Activated CD4-positive, CD25-positive, alpha-beta regulatory T cell (primary cell): ENCODE measurements around the gene EXOC3L1.

Experiments
- DNase-seq, 4 experiments: peaks; one replicate each; lab custom pipeline; 2025; lab: John Stamatoyannopoulos, UW

The EXOC3L1 gene

DNA sequence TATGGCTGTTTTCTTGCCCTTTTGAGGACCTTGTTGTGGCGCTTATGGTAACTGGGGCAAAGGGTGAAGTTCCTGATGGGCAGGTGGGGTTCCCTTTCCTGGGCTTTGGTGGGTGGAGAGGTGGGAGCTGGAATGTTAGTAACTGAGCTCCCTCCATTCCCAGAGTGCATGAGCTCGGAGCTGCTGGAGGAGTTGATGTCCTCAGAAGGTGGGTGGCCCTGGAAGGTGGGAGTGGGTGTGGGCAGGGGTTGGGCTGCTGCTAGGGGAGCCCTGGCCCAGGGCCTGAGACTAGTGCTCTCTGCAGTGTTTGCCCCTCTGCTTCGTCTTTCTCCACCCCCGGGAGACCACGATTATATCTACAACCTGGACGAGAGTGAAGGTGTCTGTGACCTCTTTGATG lies 7.8 kb upstream of the EXOC3L1 start:
- no peak for DNase-seq

DNA sequence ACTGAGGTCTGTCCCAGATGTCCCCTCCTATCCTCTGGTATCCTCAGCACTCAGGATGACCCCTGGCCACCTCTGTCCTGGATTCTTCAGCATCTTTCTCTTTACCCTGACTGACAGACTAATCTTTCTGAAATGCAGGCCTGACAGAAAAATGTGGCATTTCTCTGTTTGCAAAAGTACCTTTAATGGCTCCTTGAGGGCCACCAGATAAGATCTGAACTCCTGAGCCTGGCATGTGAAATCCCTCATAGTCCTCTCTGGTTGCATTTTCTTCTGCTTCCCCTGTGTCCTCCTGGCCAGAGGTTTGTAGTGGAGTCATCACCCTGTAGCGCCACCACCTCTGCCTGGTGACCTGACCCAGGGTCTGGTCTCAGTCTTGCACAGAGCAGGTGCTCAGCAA lies 6.9 kb upstream of the EXOC3L1 start:
- no peak for DNase-seq

DNA sequence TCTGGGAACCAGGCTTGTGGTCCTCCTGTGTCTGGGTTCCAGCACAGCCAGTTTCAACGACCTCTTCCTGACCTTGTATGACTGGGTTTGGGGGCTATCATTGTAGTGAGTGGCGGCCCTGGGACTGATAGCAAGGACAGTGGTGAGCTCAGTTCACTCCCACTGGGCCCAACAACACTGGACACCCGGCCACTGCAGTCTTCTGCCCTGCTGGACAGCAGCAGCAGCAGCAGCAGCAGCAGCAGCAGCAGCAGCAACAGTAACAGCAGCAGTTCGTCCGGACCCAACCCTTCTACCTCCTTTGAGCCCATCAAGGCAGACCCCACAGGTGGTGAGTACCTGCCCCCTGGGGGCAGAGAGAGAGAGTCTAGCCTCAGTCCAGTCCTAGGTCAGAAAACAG lies 5.7 kb upstream of the EXOC3L1 start:
- DNase-seq, result no peak

DNA sequence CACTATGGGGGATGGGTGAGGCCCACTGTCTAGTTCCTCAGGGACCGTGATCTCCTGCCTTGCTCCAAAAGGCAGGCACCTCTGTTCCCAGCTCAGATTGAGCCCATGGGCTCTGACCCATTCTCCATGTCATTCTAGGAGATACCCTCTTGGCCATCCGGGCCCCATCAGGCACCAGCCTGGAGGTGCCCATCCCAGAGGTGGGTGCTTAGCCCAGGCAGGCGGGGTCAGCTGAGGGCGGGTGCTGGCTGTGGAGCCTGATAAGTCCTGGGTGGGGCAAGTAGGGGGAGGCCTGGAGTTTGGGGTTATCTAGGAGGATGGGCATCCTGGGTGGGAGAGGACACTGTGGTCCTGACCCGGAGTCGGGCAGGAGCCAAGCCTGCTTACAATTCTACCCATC lies 4.3 kb upstream of the EXOC3L1 start:
- DNase-seq, result no peak

DNA sequence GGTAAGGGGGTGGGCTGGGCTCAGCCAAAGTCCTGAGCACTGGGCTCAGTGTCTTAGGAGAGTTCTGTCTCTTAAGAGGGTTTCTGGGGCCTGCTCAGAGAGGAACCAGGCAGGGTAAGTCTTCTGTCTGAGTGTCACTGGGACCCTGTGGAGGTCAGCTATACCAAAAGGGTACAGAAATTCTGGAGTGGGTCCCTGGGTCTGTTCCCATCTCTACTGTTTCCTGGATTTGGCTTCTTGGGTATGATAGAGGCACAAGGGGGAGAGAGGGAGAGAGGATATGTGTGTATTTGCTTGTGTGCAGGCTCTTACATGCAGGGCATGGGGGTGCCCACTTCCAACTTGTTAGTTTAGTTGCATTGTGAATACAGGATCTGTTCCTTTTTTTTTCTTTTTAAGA lies 3.6 kb upstream of the EXOC3L1 start:
- DNase-seq, result no peak

DNA sequence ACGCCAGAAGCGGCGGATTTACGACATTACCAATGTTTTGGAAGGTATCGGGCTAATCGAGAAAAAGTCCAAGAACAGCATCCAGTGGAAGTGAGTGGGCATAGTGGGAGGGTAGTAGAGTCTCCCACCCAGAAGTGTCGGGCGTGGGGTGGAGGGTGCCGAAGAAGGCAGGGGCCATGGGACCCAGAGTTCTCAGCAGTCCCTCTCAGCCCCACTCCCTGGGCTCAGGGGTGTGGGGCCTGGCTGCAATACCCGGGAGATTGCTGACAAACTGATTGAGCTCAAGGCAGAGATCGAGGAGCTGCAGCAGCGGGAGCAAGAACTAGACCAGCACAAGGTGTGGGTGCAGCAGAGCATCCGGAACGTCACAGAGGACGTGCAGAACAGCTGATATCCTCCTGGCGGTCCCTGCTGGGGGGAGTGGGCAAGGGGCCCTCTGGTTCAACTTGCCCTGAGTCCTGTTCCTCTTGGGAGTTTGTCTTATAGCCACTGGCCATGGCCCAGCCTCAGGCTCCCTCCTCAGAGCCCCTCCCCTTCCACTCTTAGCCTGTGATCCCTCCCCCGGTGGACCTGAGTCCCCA lies 2.9 kb upstream of the EXOC3L1 start:
- DNase-seq, result no peak

DNA sequence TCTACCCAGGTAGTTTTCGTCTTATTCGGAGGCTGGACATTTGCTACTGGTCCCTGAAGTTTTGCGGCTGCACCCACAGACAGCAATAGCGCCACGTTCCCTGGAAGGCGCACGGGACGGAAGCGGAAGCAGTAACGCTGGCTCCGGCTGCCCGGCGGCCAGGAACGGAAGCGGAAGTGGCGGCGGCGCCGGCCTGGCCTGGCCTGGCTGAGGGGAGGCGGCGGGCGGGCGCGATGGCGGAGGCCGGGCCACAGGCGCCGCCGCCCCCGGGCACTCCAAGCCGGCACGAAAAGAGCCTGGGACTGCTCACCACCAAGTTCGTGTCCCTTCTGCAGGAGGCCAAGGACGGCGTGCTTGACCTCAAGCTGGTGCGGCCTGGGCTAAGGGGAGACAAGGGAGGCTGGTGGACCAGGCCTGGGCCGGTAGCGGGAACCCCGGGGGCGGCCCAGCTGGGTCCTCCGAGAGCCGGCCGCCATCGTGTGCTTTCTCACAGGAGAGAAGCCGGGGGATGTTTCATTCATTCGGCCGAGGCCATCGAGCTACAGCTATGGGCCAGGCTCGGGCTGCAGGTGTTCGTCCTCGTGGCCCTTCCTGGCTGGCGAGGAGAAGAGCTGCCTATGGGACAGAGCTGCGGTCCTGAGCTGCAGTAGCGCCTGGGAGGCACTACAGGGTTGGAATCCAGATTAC lies 2.2 kb upstream of the EXOC3L1 start, which contains the start of gene E2F4:
Gene E2F4 (plus strand): TSS at position 161 of the 687 bp plus-strand sequence. CDS start 73 bp downstream, at position 234.
- peak; percentile 72 to 76 (median 74) for DNase-seq

DNA sequence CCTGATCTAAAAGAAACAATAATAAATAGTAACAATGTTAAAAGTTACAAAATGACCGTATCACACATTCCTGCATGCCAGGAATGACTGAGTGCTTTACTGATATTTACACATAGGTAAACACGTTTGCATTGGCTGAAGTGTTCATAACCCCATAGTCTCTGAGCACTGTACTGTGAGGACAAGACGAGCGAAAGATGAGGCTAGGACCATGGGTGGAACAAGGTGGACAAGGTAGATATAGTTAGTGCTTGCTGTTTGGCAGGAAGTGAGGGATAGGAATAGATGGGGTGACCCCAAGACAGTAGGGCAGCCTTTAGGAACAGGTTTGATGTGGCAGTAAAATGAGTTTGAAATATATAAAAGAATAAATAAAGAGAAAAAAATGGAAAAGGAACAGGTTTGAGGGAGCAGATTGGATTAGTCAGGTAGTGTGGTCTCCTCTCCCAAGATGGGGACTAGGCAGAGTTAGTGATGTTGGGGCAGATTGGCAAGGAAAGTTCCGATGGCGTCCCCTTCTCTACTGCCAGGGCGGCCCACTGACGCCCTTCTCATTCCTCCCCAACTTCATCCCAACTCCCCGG lies 1.6 kb upstream of the EXOC3L1 start:
- DNase-seq, result no peak

DNA sequence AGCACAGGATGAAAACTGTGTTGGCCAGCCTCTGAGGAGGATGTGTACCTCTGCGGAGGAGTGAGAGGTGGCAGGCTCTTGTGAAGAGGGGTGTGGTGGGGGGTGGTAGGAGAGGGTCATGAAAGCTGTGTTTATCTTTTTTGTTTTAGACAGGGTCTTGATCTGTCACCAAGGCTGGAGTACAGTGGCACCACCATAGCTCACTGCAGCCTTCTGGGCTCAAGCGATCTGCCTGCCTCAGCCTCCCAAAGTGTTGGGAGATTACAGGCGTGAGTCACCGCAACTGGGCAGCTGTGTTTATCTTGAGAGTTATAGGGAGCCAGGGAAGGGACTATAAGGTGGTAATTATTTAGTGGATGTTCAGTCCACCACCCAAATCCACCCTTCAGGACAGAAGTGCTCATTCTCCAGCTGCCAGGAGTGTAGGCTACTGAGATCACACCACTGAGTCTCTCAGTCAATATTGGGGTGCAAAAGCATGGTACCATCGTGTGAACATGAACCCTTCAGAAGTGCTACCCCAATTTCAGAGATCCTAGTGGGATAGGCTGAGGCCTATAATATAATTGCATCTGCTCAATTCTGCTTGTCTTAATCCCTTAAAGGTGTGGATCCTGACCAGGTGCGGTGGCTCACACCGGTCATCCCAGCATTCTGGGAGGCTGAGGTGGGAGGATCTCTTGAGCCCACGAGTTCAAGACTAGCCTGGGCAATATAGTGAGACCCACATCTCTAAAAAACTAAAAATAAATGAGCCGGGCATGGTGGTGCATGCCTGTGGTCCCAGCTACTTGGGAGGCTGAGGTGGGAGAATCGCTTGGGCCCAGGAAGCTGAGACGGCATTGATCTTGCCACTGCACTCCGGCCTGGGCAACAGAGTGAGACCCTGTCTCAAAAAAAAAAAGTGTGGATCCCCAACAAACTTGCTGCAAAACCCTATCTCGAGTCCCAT lies 788 bp upstream of the EXOC3L1 start:
- no peak for DNase-seq

DNA sequence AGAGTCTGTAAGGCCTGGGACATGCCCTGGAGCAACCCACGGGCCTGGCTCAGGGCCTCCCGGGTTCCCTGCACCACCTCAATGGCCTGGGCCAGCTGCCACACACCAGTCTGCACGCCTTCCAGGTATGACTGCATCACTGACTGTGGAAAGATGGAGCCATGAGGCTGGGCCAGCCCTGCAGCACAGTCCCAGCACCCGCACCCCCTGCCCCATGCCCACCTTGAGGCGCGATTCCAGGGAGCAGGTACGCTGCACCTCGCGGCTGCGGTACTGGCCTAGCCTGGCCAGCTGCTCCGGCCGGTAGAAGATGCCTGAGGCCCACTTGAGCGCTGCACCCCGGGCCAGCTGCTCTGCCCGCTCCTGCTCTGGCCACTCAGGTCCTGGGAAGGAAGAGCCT lies 1.1 kb downstream of the EXOC3L1 start:
- no peak for DNase-seq

DNA sequence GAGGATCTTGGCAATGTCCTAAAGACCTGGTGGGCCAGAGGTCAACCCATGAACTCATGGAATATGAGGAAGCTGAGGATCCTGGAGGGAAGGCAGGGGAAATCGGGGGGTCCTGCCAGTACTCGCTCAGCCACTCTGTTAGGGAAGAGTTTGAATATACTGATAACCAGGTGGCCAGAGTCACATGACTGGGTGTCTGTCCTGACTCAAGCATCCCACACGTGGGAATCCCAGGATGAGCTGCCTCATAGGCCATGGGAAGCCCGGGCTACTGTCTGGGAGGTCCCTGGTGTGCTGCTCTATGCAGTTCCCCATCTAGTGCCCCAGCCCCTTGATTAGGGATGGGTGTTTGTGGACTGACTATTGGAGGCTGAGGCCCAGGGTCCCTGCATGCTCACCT lies 1.6 kb downstream of the EXOC3L1 start:
- no peak for DNase-seq

DNA sequence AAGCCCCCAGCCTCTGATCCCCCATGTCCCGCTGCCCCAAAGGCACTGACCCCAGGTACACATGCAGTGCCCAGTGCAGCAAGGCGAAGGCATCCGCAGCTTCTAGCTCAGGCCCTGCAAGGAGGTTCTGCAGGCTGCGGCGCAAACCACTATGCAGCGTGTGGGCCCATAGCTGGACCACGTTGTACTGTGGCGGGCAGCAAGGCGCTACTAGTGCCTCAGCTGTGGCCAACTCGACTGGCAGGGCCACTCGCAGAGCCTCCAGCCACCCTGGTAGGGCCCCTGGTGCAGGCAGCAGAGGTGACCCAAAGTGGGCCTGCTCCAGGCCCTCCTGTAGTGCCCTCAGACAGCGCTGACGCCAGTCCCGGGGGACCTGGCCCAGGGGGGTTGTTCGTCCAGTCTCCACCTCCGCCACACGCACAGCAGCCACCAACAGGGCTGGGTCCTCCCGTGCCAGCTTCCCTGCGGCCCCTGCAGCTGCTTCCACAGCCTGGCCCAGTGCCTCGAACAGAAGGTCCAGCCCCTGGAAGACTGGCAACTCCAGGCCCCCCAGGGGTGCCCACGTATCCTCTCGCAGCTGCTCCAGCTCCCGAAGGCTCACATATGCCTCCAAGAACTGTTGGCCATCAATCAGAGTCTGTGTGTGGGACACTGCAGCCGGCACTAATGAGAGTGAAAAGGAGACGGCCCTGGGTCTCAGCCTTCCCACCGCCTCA lies 2.6 kb downstream of the EXOC3L1 start:
- no peak for DNase-seq

DNA sequence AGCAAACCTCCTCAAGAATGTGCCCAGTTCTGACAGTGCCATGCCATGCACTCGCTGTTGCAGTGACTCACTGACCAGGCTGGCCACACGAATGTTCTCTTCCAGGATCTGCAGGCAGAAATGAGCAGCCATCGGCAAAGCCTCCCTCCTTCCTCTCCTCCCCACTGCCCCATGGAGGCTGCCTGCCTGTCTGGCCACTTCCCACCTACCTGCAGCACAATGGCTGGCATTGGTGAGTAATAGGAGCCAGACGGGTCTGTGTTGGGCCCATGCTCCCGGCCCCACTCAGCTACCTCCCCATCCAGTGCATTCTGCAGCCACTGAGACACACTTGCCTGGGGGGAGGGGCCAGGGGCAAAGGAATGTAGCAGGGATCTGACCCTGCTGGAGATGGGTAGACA lies 3.4 kb downstream of the EXOC3L1 start:
- DNase-seq, result no peak

DNA sequence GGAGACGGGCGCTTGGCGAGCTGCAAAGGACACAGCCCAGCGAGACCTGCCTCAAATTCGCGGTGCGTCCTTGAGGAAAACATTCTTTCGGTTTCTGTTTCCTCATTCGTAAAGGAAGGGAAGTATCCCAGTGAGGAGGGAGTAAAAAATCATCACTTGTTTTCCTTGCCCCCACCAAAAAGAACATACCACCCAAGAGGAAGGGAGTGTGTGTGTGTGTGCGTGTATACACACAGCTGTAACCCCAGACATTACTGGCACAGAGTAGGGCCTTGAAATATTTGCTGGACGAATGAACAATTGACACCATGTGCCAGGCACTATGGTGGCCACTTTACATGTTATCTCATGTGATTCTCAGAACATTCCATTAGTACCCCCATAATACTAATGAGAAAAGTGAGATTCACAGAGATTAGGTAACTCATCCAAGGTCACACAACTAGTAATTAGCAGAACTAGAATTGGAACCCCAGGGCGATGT lies 4.2 kb downstream of the EXOC3L1 start:
- DNase-seq, result no peak

DNA sequence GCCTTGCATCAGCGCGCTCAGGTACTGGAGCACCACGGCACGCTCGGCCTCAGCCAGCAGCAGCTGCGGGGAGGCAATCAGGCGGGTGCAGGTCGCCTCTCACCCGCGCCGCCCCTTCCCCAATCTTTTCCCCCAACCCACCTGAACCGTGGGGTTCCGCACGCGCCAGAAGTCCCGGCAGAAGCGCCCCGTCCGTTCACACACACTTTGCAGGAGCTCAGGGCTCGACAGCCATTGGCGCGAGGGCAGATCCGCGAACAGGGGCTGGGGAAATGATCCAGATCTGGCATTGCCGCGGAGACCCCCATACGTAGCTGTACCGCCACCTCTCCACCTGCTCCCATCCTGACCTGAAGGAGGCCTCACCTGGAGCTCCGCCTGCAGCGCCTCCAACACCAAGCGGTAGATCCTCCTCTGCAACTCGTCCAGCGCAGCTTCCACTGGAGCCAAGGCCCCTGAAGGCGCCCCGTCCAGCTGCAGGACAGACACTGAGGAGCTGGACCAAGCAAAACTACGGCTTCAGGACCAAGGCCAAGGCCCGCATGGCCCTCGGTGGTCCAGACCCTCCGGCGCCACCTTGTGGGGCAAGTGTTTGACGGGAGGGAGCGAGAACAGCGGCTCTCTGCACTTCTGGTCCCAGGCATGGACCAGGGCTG lies 4.8 kb downstream of the EXOC3L1 start:
- peak; percentile 61 to 81 (median 74) for DNase-seq

DNA sequence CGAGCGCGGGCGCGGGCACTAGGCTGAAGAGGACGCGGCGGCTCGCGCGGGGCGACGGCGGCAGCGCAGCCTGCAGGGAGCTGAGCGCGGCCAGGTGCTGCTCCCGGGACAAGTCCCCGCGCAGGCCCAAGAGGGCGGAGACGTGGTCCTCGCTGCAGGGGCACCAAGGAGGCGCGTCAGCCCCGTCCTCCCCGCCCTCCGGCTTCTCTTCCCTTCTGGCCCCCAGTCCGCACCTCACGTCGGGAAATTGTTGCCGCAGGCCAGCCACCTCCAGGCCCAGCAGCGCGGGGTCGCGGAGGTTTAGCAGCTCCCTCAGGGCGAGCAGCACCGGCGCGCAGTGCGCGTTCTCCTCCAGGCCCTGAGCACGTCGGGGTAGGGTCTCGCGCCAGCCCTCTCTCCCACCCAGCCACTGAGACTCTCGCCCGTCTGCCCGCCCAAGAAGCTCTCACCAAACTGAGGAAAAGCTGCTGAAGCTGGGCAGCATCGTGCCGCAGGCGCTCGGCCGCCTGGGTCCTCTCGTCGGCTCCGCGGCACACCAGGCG lies 5.4 kb downstream of the EXOC3L1 start:
- DNase-seq, result no peak

DNA sequence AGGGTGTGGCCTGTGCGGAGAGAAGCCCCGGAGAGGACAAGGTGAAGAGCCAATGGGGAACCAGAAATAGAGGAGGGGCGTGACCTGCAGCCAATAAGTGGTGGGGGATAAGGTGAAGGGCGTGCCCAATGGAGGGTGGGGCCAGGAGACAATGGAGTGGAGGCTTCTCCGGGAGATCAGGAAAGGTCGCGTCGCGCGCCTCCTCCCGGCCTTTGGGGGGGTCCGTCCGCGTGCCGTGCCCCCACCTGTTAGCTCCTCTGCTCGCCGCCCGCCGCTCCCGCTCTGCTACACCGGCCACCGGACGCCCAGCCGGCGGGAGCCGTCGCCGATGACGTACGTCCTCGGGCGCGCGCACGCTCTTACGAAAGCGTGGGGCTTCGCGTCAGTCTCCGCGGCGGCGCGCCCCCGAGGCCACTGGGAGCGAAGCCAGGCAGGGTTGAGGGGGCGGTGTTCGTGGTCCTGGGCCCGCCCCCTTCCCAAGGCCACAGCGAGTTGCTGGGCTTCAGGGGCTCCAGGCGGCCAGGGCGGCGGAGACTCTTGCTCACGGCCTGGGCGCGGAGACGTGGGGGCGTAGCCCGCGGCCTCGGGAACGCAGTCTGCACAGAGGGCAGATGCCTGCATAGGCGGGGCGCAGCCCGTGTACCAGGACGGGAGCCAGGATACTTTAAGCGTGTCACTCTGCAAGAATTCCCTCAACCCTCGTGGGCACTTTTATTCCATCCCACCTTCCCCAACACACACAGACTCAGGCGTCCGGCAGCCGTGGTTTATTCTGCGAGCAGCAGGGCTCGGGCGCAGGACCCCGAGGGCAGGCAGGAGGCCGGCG lies 6.1 kb downstream of the EXOC3L1 start, which contains the start of gene MATCAP1:
Gene MATCAP1 (minus strand): TSS at position 337 of the 826 bp plus-strand sequence. CDS start 3,353 bp downstream, outside the sequence.
- peak; percentile 81 to 85 (median 82) for DNase-seq

DNA sequence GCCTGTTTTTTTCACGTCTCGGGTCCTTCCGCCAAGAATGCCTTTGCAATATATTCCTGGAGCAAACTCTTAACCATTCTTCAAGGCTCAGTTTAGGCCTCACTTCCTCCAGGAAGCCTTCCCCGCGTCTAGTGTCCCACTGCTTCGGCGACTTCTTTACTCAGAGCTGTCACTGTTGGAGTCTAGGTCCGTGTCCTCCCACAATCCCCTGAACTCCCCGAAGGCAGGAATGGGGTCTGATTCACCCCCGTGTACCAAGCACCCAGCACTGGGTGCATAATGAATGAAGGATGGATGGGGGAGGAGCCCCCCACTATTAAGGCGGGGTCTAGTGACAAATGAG lies 6.7 kb downstream of the EXOC3L1 start:
- DNase-seq, result no peak

DNA sequence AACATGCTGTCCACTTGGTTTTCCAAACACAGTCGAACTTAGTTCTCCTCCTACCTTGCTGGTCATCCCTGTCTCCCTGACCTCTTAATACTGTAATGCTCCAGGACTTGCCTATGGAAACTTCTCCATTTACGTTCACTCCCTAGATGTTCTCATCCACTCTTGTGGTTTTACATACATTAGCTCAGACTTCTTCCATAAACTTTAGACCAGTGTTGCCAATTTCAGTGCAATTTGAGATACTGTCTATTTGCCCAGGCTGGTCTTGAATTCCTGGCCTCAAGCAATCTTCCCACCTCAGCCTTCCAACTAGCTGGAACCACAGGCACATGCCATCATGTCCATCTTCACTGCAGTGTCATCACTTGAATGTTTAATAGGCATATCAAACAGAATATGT lies 7.6 kb downstream of the EXOC3L1 start:
- no peak for DNase-seq

DNA sequence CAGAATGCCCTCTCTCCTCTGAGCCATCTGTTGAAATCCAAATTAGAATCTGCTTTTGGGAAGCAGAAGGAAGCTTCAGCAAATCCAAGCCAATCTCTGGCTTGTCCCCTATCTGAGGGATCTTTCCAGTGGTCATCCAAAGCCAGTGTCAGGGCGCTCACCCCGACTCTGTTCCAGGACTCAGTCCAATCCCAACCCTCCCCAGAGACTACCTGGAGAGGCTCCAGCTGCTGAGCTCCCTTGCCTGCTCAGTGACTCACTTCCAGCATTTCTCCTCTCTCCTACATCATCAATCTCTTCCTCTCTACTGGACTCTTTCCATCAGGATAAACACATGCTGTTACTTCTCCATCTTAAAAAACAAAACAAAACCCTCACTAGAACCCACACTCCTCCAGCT lies 8.6 kb downstream of the EXOC3L1 start:
- no peak for DNase-seq
